Fibroblast of upper back skin (primary cell): ENCODE measurements around the gene ANO2.

Experiments used
- DNase-seq: peaks from one replicate; pipeline ENCODE4 v3.0.0-alpha.2; 2013

The ANO2 gene

GRCh38 chr12:5771756-5772155 is 173.3 kb downstream of the ANO2 start:
- no peak for DNase-seq

GRCh38 chr12:5770727-5771126 is 174.3 kb downstream of the ANO2 start:
- DNase-seq: no peak

- DNase-seq: no peak
These were observed 176.4 kb downstream of the ANO2 start for GRCh38 chr12:5768581-5769196.

- no peak for DNase-seq
These were observed 176.9 kb downstream of the ANO2 start for GRCh38 chr12:5768171-5768570.

GRCh38 chr12:5758347-5758746 is 186.7 kb downstream of the ANO2 start:
- no peak for DNase-seq

- no peak for DNase-seq
These were observed 188.7 kb downstream of the ANO2 start for GRCh38 chr12:5756338-5756842.

- DNase-seq: no peak
These were observed 197.0 kb downstream of the ANO2 start for GRCh38 chr12:5748027-5748426.

- DNase-seq: no peak
These were observed 198.1 kb downstream of the ANO2 start for GRCh38 chr12:5746917-5747316.

- no peak for DNase-seq
These were observed 198.8 kb downstream of the ANO2 start for GRCh38 chr12:5746036-5746908.

- DNase-seq: peak; percentile 71
These were observed 199.7 kb downstream of the ANO2 start for GRCh38 chr12:5745251-5745888.

- no peak for DNase-seq
These were observed 202.8 kb downstream of the ANO2 start for GRCh38 chr12:5742258-5742657.

- DNase-seq: no peak
These were observed 205.1 kb downstream of the ANO2 start for GRCh38 chr12:5739917-5740316.

- no peak for DNase-seq
These were observed 207.3 kb downstream of the ANO2 start for GRCh38 chr12:5737778-5738177.

GRCh38 chr12:5736527-5736926 is 208.5 kb downstream of the ANO2 start:
- DNase-seq: no peak

GRCh38 chr12:5736016-5736415 is 209.0 kb downstream of the ANO2 start:
- DNase-seq: no peak

- no peak for DNase-seq
These were observed 211.1 kb downstream of the ANO2 start for GRCh38 chr12:5733916-5734315.

GRCh38 chr12:5733136-5733755 is 211.8 kb downstream of the ANO2 start:
- peak; percentile 54 for DNase-seq

GRCh38 chr12:5730962-5731361 is 214.1 kb downstream of the ANO2 start:
- no peak for DNase-seq

- DNase-seq: no peak
These were observed 221.3 kb downstream of the ANO2 start for GRCh38 chr12:5723711-5724252.

GRCh38 chr12:5723071-5723470 is 222.0 kb downstream of the ANO2 start:
- no peak for DNase-seq

- DNase-seq: peak; percentile 14
These were observed 224.6 kb downstream of the ANO2 start for GRCh38 chr12:5720381-5721005.

GRCh38 chr12:5718680-5719079 is 226.4 kb downstream of the ANO2 start:
- no peak for DNase-seq

GRCh38 chr12:5718073-5718472 is 227.0 kb downstream of the ANO2 start:
- no peak for DNase-seq
